HS-5 (cell line): ENCODE measurements around the gene TMEM238.
A peak's percentile ranks its signal among the peaks of the same experiment; 100 is the strongest.

ENCODE experiments used
- DNase-seq: peaks from one replicate; pipeline ENCODE4 v3.0.0-alpha.2; 2012; ENCODE audit warnings: low read depth

The TMEM238 gene

GRCh38 chr19:55339889-55340783 lies 44.0 kb downstream of the TMEM238 start:
- DNase-seq, result no peak

GRCh38 chr19:55339105-55339888 lies 44.8 kb downstream of the TMEM238 start, which contains the start of gene KMT5C:
TSS of gene KMT5C (plus strand) at chr19:55339876. CDS start at chr19:55341937, 2,061 bp downstream.
- peak; percentile 100 for DNase-seq

- peak; percentile 25 for DNase-seq
These were observed 48.0 kb downstream of the TMEM238 start for GRCh38 chr19:55336101-55336500.

GRCh38 chr19:55333870-55334269 lies 50.2 kb downstream of the TMEM238 start:
- DNase-seq, result no peak

GRCh38 chr19:55329791-55330190 lies 54.3 kb downstream of the TMEM238 start:
- DNase-seq, result peak; percentile 23
